GM19328 (cell line): ENCODE data around the gene TNRC6B.
"Not testable (repeated sequence)": the region's sequence is repeated elsewhere in the genome, so short reads cannot be mapped to it uniquely, and the experiment has no call there.

ENCODE experiments used
- ATAC-seq: cut with Tn5 transposase; IDR thresholded peaks from one replicate; pipeline ENCODE4 v1.9.1; 2021; ENCODE audit warnings: mild to moderate bottlenecking, moderate library complexity; ENCODE audit not compliant: unreplicated experiment

TNRC6B gene

DNA sequence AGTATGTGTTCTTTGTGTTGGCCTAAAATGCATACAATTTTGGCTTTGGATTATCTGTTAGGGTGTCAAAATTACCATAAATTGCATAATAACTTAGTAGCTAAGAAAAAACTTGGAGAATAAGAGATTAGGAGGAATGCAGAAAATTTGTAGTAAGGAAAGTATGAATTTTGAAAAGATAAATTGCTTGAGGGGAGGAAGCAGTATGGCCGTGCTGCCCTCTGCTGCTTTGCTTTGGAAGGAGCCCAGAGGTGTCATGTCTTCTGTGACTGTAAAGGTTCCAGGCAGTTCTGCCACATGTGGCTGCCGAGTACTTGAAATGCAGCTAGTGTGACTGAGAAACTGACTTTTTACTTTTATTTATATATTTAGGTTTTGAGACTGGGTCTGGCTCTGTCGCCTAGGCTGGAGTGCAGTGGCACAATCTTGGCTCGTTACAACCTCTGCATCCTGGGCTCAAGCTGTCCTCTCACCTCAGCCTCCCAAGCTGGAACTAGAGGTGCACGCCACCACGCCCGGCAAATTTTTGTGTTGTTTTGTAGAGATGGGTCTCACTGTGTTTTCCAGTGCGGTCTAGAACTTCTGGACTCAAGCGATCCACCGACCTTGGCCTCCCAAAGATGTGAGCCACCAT, 170.4 kb downstream of the TNRC6B start:
- no peak for ATAC-seq

- ATAC-seq, result no peak
Measured at GRCh38 chr22:40352763-40353162, 175.0 kb downstream of the TNRC6B start.

GRCh38 chr22:40361100-40361499, 183.4 kb downstream of the TNRC6B start:
- no peak for ATAC-seq

- no peak for ATAC-seq
Measured at GRCh38 chr22:40363059-40363458, 185.3 kb downstream of the TNRC6B start.

GRCh38 chr22:40364431-40364830, 186.7 kb downstream of the TNRC6B start:
- ATAC-seq, result no peak

GRCh38 chr22:40366068-40366467, 188.3 kb downstream of the TNRC6B start:
- no peak for ATAC-seq

DNA sequence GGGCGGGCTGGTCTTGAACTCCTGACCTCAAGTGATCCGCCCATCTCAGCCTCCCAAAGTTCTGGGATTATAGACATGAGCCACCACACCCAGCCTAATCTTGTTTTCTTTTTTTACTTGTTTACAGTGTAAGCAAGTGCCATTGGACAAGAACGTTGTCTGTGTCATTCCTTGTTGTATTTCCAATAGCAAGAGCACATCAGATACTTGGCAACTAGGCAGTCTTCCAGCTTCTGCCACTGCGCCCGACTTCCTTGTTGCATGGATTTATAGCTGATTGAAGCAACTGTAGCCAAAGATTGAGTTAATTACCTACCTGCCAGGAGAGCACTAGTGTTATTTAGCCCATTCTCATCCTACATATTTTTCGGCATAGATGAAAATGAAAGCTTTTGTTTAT, 189.6 kb downstream of the TNRC6B start:
- no peak for ATAC-seq

GRCh38 chr22:40368016-40368415, 190.3 kb downstream of the TNRC6B start:
- no peak for ATAC-seq

DNA sequence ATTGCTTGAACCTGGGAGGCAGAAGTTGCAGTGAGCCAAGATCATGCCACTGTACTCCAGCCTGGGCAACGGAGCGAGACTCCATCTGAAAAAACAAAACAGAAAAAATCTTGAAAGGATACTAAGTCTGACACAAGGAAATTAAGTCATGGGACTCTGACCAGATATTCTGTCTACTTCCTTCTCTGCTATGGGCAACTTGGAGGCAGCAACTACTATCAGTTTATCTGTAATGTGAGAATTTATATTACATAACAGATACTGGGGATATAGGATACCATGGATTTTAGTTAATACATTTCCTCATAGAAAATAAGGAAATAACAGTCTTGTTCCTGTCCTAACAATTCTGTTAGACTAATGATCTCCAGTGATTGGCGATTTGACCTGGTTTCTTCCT, 191.1 kb downstream of the TNRC6B start:
- ATAC-seq, result no peak

DNA sequence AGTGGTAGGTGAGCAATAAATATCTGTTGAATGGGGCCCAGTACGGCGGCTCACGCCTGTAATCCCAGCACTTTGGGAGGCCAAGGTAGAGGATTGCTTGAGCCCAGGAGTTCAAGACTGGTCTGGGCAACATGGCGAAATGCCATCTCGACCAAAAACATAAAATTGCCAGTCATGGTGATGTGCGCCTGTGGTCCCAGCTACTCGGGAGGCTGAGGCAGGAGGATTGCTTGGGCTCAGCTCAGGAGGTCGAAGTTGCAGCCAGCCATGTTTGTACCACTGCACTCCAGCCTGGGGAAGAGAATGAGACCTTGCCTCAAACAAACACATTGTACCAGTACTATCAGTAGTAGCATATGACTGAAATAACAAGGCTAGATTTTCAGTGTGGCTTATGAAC, 196.8 kb downstream of the TNRC6B start:
- ATAC-seq, result no peak

DNA sequence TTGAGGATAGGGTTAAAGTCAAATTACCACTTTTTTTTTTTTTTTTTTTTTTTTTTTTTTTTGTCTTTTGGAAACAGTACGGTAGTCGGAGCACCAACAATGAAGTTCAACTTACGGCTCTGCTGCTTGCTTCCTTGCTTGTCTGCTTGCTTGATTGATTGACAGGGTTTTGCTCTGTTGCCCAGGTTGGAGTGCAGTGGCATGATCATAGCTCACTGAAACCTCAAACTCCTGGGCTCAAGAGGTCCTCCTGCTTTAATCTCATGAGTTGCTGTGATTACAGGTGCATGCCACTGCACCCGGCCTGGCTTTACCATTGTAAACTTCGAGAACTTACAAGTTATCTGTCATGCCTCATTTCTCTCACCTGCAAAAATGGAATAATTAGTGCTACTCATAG, 198.4 kb downstream of the TNRC6B start:
- ATAC-seq, result no peak

- ATAC-seq, result no peak
Measured at GRCh38 chr22:40377931-40378330, 200.2 kb downstream of the TNRC6B start.

- ATAC-seq, result not testable (repeated sequence)
Measured at GRCh38 chr22:40378448-40378847, 200.7 kb downstream of the TNRC6B start.

GRCh38 chr22:40381461-40381860, 203.7 kb downstream of the TNRC6B start:
- ATAC-seq, result no peak

- ATAC-seq, result no peak
Measured at GRCh38 chr22:40383905-40384304, 206.2 kb downstream of the TNRC6B start.

DNA sequence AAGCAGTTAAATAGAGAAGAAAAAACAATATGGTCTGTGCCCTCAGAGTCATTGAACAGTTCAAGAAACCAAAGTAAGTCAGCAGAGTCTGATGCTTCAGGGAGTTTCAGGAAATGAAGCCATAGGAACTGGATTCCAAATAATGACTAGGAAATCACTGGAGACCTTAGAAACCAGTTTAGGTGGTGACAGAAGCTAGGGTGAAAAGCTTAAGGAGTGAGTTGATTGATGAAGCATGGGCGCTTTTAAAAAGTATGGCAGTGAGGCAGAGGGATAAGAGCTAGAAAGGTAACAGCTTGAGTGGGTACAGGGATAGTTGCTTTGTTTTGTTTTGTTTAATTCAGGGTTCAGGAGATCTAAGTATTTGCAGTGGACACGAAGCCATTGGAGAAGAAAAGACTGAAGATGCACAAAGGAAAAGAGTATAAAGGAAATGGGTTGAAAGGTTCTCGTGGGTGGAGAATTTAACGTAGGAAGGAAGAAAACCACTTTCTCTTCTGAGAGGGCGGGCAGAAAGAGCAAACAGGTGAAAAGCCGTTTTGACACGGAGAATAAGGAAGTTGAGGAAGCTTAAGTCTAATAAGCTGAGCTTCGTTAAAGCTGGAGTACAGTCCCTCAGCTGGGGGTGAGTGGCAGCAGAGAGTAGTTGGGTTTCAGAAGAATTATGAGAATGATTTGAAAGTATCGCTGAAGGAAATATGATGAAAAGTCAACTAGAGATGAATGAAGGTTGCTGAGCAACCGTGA, 207.5 kb downstream of the TNRC6B start:
- no peak for ATAC-seq
